COR-L47 (cell line): Measurements from ENCODE around the gene LRP5.

Source experiments
- DNase-seq: peaks from one replicate; lab custom pipeline; 2025; lab: John Stamatoyannopoulos, UW

The LRP5 gene

GRCh38 chr11:68347345-68347744 lies 35.0 kb downstream of the LRP5 start:
- no peak for DNase-seq

GRCh38 chr11:68347841-68348240 lies 35.5 kb downstream of the LRP5 start:
- no peak for DNase-seq

GRCh38 chr11:68349461-68350249 lies 37.3 kb downstream of the LRP5 start:
- DNase-seq: no peak

- DNase-seq: no peak
Observed at GRCh38 chr11:68350759-68351449, 38.5 kb downstream of the LRP5 start.

- no peak for DNase-seq
Observed at GRCh38 chr11:68351450-68352275, 39.3 kb downstream of the LRP5 start.

GRCh38 chr11:68352591-68352990 lies 40.2 kb downstream of the LRP5 start:
- DNase-seq: no peak

GRCh38 chr11:68353118-68353517 lies 40.7 kb downstream of the LRP5 start:
- no peak for DNase-seq

GRCh38 chr11:68353669-68354068 lies 41.3 kb downstream of the LRP5 start:
- no peak for DNase-seq

- no peak for DNase-seq
Observed at GRCh38 chr11:68354148-68354872, 41.9 kb downstream of the LRP5 start.

GRCh38 chr11:68355471-68355870 lies 43.1 kb downstream of the LRP5 start:
- no peak for DNase-seq

GRCh38 chr11:68357568-68357967 lies 45.2 kb downstream of the LRP5 start:
- no peak for DNase-seq

GRCh38 chr11:68358416-68358815 lies 46.0 kb downstream of the LRP5 start:
- DNase-seq: no peak

- no peak for DNase-seq
Observed at GRCh38 chr11:68361702-68362101, 49.3 kb downstream of the LRP5 start.

GRCh38 chr11:68362801-68363379 lies 50.5 kb downstream of the LRP5 start:
- DNase-seq: no peak

GRCh38 chr11:68363776-68364175 lies 51.4 kb downstream of the LRP5 start:
- no peak for DNase-seq

- DNase-seq: no peak
Observed at GRCh38 chr11:68364581-68364980, 52.2 kb downstream of the LRP5 start.

GRCh38 chr11:68365943-68366435 lies 53.6 kb downstream of the LRP5 start:
- DNase-seq: no peak

- no peak for DNase-seq
Observed at GRCh38 chr11:68367252-68367651, 54.9 kb downstream of the LRP5 start.

GRCh38 chr11:68369756-68370155 lies 57.4 kb downstream of the LRP5 start:
- DNase-seq: no peak

- DNase-seq: no peak
Observed at GRCh38 chr11:68370211-68371111, 58.1 kb downstream of the LRP5 start.
